HS-5 (cell line): ENCODE results near the gene PCDHGB6.
"Not testable (repeated sequence)": the region's sequence is repeated elsewhere in the genome, so short reads cannot be mapped to it uniquely, and the experiment has no call there.

ENCODE experiments used
- DNase-seq: peaks from one replicate; pipeline ENCODE4 v3.0.0-alpha.2; 2012; ENCODE audit warnings: low read depth

Gene PCDHGB6

GRCh38 chr5:141407790-141408505 lies at the start of gene PCDHGB6:
TSS of gene PCDHGB6 (plus strand) at chr5:141408021. CDS start at chr5:141408203, 182 bp downstream.
- not testable (repeated sequence) for DNase-seq

- DNase-seq, result peak; percentile 4
Observed at GRCh38 chr5:141359790-141360426, 47.9 kb upstream of the PCDHGB6 start, which contains the start of gene PCDHGB2. TSS of gene PCDHGB2 (plus strand) at chr5:141359994. CDS start at chr5:141360136, 142 bp downstream.

GRCh38 chr5:141360685-141361084 lies 47.1 kb upstream of the PCDHGB6 start:
- no peak for DNase-seq

GRCh38 chr5:141362719-141363118 lies 45.1 kb upstream of the PCDHGB6 start:
- no peak for DNase-seq

- no peak for DNase-seq
Observed at GRCh38 chr5:141363952-141364660, 43.7 kb upstream of the PCDHGB6 start, which contains the start of gene PCDHGA5. TSS of gene PCDHGA5 (plus strand) at chr5:141364162. CDS start at chr5:141364331, 169 bp downstream.

- no peak for DNase-seq
Observed at GRCh38 chr5:141366016-141366896, 41.6 kb upstream of the PCDHGB6 start.

GRCh38 chr5:141369994-141370848 lies 37.6 kb upstream of the PCDHGB6 start, which contains the start of gene PCDHGB3:
TSS of gene PCDHGB3 (plus strand) at chr5:141370242. CDS start at chr5:141370395, 153 bp downstream.
- no peak for DNase-seq

- DNase-seq, result no peak
Observed at GRCh38 chr5:141371572-141372475, 36.0 kb upstream of the PCDHGB6 start.

GRCh38 chr5:141373673-141374317 lies 34.0 kb upstream of the PCDHGB6 start, which contains the start of gene PCDHGA6:
TSS of gene PCDHGA6 (plus strand) at chr5:141373891. CDS start at chr5:141374084, 193 bp downstream.
- DNase-seq, result no peak

- no peak for DNase-seq
Observed at GRCh38 chr5:141374627-141375026, 33.2 kb upstream of the PCDHGB6 start.

- DNase-seq, result not testable (repeated sequence)
Observed at GRCh38 chr5:141375444-141376155, 32.2 kb upstream of the PCDHGB6 start.

GRCh38 chr5:141382469-141383294 lies 25.1 kb upstream of the PCDHGB6 start, which contains the start of gene PCDHGA7:
TSS of gene PCDHGA7 (plus strand) at chr5:141382742. CDS start at chr5:141382900, 158 bp downstream.
- DNase-seq, result no peak

GRCh38 chr5:141383345-141383744 lies 24.5 kb upstream of the PCDHGB6 start:
- no peak for DNase-seq

GRCh38 chr5:141384471-141385267 lies 23.2 kb upstream of the PCDHGB6 start:
- DNase-seq, result no peak

GRCh38 chr5:141387557-141388311 lies 20.1 kb upstream of the PCDHGB6 start, which contains the start of gene PCDHGB4:
TSS of gene PCDHGB4 (plus strand) at chr5:141387698. CDS start at chr5:141387885, 187 bp downstream.
- not testable (repeated sequence) for DNase-seq
